Hematopoietic multipotent progenitor cell treated with erythropoietin and hydrocortisone succinate and interleukin-3 and kit ligand, for 4 days (in vitro differentiated cells): ENCODE results near the gene MND1.
"Not testable (repeated sequence)": the region's sequence is repeated elsewhere in the genome, so short reads cannot be mapped to it uniquely, and the experiment has no call there.

Source experiments
- DNase-seq: peaks from one replicate; pipeline ENCODE4 v3.0.0-alpha.2; 2015

The MND1 gene

DNA sequence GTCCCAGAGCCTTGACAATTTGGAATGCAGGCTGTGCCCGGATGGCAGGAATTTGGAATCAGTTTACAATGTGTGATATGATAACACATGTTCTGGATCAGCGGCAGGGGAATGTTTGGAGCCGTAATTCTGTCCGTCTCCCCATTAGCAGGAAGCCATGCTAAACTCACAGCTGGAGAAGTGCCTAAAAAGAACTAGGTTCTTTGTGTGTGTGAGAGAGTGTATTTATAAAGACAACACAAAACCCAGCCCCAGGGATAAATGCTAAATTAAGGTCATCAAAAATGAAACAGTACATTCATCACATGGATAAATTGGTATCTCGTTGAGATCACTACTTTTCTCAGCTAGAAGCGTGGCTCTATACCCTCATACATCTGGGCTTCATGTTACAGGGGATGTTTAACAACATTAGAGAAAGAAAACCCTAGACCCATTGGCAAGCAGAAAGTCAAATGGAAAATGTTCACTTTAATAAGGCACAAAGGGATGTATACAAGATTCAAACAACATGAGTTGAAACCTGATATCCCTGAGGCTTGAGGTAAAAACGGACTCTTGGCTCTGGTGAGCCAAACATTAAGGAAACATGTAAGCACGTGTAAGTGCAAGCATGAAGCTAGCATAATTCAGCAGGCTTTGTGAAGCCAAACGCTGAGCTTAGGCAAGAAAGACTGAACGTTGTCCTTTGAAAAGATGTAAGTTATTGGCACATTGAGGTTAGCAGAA, 103.7 kb downstream of the MND1 start:
- DNase-seq: no peak

GRCh38 chr4:153449338-153449737, 104.8 kb downstream of the MND1 start:
- no peak for DNase-seq

- DNase-seq: no peak
Observed at GRCh38 chr4:153450544-153450917, 106.0 kb downstream of the MND1 start.

GRCh38 chr4:153451145-153451544, 106.7 kb downstream of the MND1 start:
- DNase-seq: not testable (repeated sequence)

- DNase-seq: no peak
Observed at GRCh38 chr4:153451911-153452657, 107.6 kb downstream of the MND1 start.

DNA sequence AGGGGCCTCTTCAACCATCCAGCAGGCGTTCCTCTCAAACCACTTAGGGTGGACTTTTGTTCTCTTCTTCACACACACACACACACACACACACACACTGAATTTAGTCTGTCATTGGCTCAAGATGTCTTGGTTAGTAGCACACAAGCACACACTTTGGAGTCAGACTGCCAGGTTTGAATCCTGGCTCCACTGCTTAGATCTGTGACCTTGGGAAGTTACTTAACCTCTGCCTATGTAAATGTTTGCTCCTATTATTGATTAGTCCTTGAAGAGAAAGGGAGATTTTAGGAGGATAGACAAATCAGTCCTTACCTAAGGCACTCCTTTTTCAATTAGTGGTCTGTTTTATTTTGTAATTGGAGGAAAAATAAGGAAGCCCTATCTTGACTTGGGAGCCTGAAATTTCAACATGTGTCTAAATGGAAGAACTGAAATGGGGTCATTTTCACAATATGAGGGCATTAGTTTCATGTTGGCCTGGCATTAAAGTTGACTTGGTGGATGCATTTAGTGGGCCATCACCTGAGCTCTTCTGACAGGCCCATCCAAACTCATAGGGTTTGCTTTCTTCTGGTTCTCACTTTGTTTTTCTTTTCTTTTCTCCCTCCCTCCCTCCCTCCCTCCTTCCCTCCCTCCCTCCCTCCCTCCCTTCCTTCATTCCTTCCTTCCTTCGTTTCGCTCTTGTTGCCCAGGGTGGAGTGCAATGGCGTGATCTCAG, 108.3 kb downstream of the MND1 start:
- no peak for DNase-seq

- no peak for DNase-seq
Observed at GRCh38 chr4:153453402-153453801, 108.9 kb downstream of the MND1 start.

DNA sequence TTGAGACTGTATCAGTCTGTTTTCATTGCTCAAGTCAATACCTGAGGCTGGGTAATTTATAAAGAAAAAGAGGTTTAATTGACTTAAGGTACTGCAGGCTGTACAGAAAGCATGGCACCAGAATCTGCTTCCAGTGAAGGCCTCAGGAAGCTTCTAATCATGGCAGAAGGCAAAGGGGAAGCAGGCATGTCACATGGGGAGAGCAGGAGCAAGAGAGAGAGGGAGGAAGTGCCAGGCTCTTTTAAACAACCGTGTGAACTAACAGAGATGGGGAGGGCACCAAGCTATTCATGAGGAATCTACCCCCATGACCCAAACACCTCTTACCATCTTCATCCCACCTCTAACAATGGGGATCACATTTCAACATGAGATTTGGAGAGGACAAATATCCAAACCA, 114.5 kb downstream of the MND1 start:
- no peak for DNase-seq

DNA sequence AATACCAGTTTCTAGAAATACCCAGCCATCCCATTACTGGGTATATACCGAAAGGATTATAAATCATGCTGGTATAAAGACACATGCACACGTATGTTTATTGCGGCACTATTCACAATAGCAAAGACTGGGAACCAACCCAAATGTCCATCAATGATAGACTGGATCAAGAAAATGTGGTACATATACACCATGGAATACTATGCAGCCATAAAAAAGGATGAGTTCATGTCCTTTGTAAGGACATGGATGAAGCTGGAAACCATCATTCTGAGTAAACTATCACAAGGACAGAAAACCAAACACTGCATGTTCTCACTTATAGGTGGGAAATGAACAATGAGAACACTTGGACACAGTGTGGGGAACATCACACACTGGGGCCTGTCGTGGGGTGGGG, 117.1 kb downstream of the MND1 start:
- DNase-seq: not testable (repeated sequence)

DNA sequence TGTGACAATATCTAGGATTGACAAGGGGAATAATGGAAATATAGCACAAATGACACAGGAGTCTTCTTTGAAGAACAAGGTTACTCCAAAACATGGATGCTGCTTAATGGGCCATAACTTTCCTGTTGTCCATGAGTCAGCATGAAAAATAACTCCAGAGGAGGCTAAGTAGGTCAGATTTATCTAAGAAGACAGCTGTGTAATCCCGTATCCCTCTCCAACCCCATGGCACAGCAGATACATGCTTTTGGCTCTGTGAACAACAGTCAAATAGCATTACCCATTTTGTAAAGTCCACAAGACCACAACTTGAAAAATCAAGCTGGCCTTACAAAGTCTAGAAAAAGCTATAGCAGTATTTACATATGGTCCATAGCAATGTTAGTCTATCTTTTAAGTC, 119.6 kb downstream of the MND1 start:
- peak; percentile 80 for DNase-seq
